Fibroblast of villous mesenchyme (primary cell): ENCODE measurements around the gene IER2. TPM values are rescaled to one million over a fixed set of nuclear protein-coding genes. Genes with fewer than 3 reads are reported as not detected.

ENCODE experiments used
- DNase-seq: peaks from one replicate; pipeline ENCODE4 v3.0.0-alpha.2; 2010; ENCODE audit warnings: low read depth
- H3K4me3 ChIP-seq: 2 replicates; pipeline ENCODE4 v1.5.1; 2011; ENCODE audit warnings: low read depth, mild to moderate bottlenecking, low read length
- CTCF ChIP-seq: IDR thresholded peaks from 2 replicates; pipeline ENCODE4 v1.5.1; 2012; ENCODE audit warnings: low read depth, mild to moderate bottlenecking, low read length; ENCODE audit not compliant: insufficient read depth
- total RNA-seq: library from RNA; depleted of rRNA; stranded (reverse); fragments of >200 nt; gene quantifications from 2 replicates; pipeline ENCODE4 v1.2.3, GENCODE V29; 2012

Gene IER2
- total RNA-seq, 1 donor, result 22.0 TPM

- DNase-seq, result no peak
- no peak overlapping the region for H3K4me3 ChIP-seq
- TF ChIP-seq CTCF, result no peak
Observed at GRCh38 chr19:13134626-13135025, 15.6 kb upstream of the IER2 start.

GRCh38 chr19:13135068-13136062 is 14.8 kb upstream of the IER2 start:
- no peak for DNase-seq
- TF ChIP-seq CTCF, result no peak

GRCh38 chr19:13137290-13137794 is 12.9 kb upstream of the IER2 start:
- no peak for DNase-seq
- TF ChIP-seq CTCF, result no peak
- H3K4me3 ChIP-seq, result no peak overlapping the region

More at GRCh38 chr19:13135068-13136062, 14.8 kb upstream of the IER2 start:
- no peak overlapping the region for H3K4me3 ChIP-seq

- H3K4me3 ChIP-seq, result no peak overlapping the region
- DNase-seq, result no peak
- no peak for TF ChIP-seq CTCF
Observed at GRCh38 chr19:13138171-13138915, 11.9 kb upstream of the IER2 start.

GRCh38 chr19:13138916-13139198 is 11.4 kb upstream of the IER2 start:
- no peak for DNase-seq
- H3K4me3 ChIP-seq, result no peak overlapping the region
- TF ChIP-seq CTCF, result no peak

GRCh38 chr19:13139633-13140311 is 10.4 kb upstream of the IER2 start:
- no peak for TF ChIP-seq CTCF
- no peak overlapping the region for H3K4me3 ChIP-seq
- DNase-seq, result no peak
